ENCODE results near the gene HAUS1. TPM values are rescaled to one million over a fixed set of nuclear protein-coding genes. Genes with fewer than 3 reads are reported as not detected.
"Not testable (repeated sequence)": the region's sequence is repeated elsewhere in the genome, so short reads cannot be mapped to it uniquely, and the experiment has no call there.

HAUS1 gene
- total and polyA plus RNA-seq, 7 donors = 24.0 to 62.1 (median 26.8) TPM

GRCh38 chr18:46110406-46110805, 6.2 kb downstream of the HAUS1 start:
- no peaks in the 10 kb centered on the region for H3K27me3 ChIP-seq
- no peak overlapping the region for H3K27ac ChIP-seq
- no peak overlapping the region for H3K4me3 ChIP-seq
- 96 to 98% methylated on average over 3 of the region's 3 CpGs for WGBS, 2 donors
- peaks cover 0 to 42% (median 8%) of the 10 kb centered on the region in 4 donors for H3K36me3 ChIP-seq
- no peaks in the 10 kb centered on the region for H3K9me3 ChIP-seq
- intact Hi-C loops (cut with DNase I) = no loop called here
- peaks cover 0 to 5% (median 4%) of the 10 kb centered on the region in 4 donors for H3K4me1 ChIP-seq
- no peak for DNase-seq
- TF ChIP-seq CTCF (IDR thresholded peaks at IDR 0.05) (no peak), POLR2A (IDR thresholded peaks at IDR 0.05) (no peak)

GRCh38 chr18:46113751-46114150, 9.6 kb downstream of the HAUS1 start:
- no peaks in the 10 kb centered on the region for H3K9me3 ChIP-seq
- H3K36me3 ChIP-seq = peaks cover 0 to 40% (median 6%) of the 10 kb centered on the region in 4 donors
- DNase-seq = no peak
- TF ChIP-seq POLR2AphosphoS5 (IDR thresholded peaks at IDR 0.05) (no peak), CTCF (IDR thresholded peaks at IDR 0.05) (no peak), POLR2A (IDR thresholded peaks at IDR 0.05) (no peak), EP300 (IDR thresholded peaks at IDR 0.05) (no peak)
- WGBS, 2 donors = 89 to 91% methylated on average over 1 of the region's 1 CpG
- no peak overlapping the region for H3K27ac ChIP-seq
- no peaks in the 10 kb centered on the region for H3K4me1 ChIP-seq
- H3K27me3 ChIP-seq = no peaks in the 10 kb centered on the region
- H3K4me3 ChIP-seq = no peak overlapping the region
- intact Hi-C loops (cut with DNase I) = no loop called here

GRCh38 chr18:46126625-46127024, 22.4 kb downstream of the HAUS1 start:
- DNase-seq; H3K27ac ChIP-seq; H3K27me3 ChIP-seq; intact Hi-C loops (cut with DNase I); H3K4me3 ChIP-seq; H3K9me3 ChIP-seq; H3K4me1 ChIP-seq: not testable (repeated sequence)
- H3K36me3 ChIP-seq = peaks cover 10 to 93% (median 30%) of the 10 kb centered on the region in 4 donors
- WGBS, 2 donors = 97% methylated on average over 4 of the region's 4 CpGs

GRCh38 chr18:46130061-46130460, 25.9 kb downstream of the HAUS1 start:
- intact Hi-C loops (cut with DNase I) = no loop called here
- H3K27me3 ChIP-seq = no peaks in the 10 kb centered on the region
- peaks cover 5 to 59% (median 20%) of the 10 kb centered on the region in 4 donors for H3K36me3 ChIP-seq
- H3K9me3 ChIP-seq = no peaks in the 10 kb centered on the region
- WGBS, 2 donors = 97 to 98% methylated on average over 2 of the region's 2 CpGs
- DNase-seq = no peak
- TF ChIP-seq POLR2A (IDR thresholded peaks at IDR 0.05) (no peak), CTCF (IDR thresholded peaks at IDR 0.05) (no peak), EP300 (IDR thresholded peaks at IDR 0.05) (no peak), POLR2AphosphoS5 (IDR thresholded peaks at IDR 0.05) (no peak)
- H3K27ac ChIP-seq = no peak overlapping the region
- H3K4me3 ChIP-seq = no peak overlapping the region
- H3K4me1 ChIP-seq = no peaks in the 10 kb centered on the region

GRCh38 chr18:46130549-46130948, 26.4 kb downstream of the HAUS1 start:
- DNase-seq; H3K27ac ChIP-seq; H3K27me3 ChIP-seq; H3K4me3 ChIP-seq; H3K4me1 ChIP-seq; intact Hi-C loops (cut with DNase I); H3K9me3 ChIP-seq: not testable (repeated sequence)
- 94 to 97% methylated on average over 8 of the region's 8 CpGs for WGBS, 2 donors
- peaks cover 4 to 54% (median 20%) of the 10 kb centered on the region in 4 donors for H3K36me3 ChIP-seq

GRCh38 chr18:46133534-46133933, 29.3 kb downstream of the HAUS1 start:
- DNase-seq = no peak
- H3K36me3 ChIP-seq = peaks cover 4 to 26% (median 10%) of the 10 kb centered on the region in 4 donors
- WGBS, 2 donors = 79 to 84% methylated on average over 3 of the region's 3 CpGs
- H3K4me1 ChIP-seq = no peaks in the 10 kb centered on the region
- no peak overlapping the region for H3K27ac ChIP-seq
- H3K4me3 ChIP-seq = no peak overlapping the region
- intact Hi-C loops (cut with DNase I) = no loop called here
- no peaks in the 10 kb centered on the region for H3K27me3 ChIP-seq
- no peaks in the 10 kb centered on the region for H3K9me3 ChIP-seq
- TF ChIP-seq POLR2A (IDR thresholded peaks at IDR 0.05) (no peak), CTCF (IDR thresholded peaks at IDR 0.05) (no peak), EP300 (IDR thresholded peaks at IDR 0.05) (no peak), POLR2AphosphoS5 (IDR thresholded peaks at IDR 0.05) (no peak)
